Measurements from ENCODE around the gene VARS1.
A peak's percentile ranks its signal among the peaks of the same experiment; 100 is the strongest.

The VARS1 gene

DNA sequence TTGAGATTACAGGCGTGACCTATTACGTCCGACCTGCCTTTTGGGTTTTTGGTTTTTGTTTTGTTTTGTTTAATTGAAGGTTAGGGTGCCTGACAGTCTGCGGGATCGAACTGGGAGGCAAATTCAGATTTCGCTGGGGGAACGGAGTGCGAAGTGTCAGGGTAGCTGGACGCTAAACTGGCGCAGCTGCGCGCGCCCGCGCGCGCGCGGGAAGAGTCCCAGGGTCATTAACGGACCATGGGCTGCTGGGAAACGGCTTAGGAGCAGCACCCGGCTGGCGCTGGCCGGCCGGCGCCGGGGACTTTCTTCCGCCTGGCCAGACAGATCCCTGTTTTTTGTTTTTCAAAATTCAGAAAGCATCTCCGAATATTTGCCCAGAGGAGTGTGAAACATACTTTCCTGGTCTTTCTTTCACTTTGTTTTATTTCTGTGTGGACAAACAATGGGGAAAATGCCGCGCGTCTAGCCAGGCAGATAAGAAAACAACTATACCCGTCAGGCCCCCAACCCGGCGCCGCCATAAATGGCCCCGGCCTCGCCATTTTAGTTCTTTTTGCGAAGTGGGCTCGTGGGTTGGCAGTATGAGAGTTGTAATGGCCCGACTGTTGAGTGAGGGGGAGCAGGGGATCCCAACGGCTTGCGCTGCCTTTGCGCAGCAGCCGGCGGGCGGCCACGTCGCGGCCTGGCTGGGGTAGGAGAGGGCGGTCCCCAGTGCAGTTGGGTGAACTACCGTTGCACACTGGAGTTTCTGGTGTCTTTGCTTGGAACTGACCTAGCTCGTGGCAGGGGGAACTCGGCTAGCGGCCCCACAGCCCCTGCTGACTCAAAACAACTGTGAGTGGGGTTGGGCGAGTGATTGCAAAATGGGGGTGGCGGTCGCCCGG is 39.1 kb upstream of the VARS1 start:
- TF ChIP-seq, protein P1, sequence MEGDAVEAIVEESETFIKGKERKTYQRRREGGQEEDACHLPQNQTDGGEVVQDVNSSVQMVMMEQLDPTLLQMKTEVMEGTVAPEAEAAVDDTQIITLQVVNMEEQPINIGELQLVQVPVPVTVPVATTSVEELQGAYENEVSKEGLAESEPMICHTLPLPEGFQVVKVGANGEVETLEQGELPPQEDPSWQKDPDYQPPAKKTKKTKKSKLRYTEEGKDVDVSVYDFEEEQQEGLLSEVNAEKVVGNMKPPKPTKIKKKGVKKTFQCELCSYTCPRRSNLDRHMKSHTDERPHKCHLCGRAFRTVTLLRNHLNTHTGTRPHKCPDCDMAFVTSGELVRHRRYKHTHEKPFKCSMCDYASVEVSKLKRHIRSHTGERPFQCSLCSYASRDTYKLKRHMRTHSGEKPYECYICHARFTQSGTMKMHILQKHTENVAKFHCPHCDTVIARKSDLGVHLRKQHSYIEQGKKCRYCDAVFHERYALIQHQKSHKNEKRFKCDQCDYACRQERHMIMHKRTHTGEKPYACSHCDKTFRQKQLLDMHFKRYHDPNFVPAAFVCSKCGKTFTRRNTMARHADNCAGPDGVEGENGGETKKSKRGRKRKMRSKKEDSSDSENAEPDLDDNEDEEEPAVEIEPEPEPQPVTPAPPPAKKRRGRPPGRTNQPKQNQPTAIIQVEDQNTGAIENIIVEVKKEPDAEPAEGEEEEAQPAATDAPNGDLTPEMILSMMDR (IDR thresholded peaks at IDR 0.05) = no peak

DNA sequence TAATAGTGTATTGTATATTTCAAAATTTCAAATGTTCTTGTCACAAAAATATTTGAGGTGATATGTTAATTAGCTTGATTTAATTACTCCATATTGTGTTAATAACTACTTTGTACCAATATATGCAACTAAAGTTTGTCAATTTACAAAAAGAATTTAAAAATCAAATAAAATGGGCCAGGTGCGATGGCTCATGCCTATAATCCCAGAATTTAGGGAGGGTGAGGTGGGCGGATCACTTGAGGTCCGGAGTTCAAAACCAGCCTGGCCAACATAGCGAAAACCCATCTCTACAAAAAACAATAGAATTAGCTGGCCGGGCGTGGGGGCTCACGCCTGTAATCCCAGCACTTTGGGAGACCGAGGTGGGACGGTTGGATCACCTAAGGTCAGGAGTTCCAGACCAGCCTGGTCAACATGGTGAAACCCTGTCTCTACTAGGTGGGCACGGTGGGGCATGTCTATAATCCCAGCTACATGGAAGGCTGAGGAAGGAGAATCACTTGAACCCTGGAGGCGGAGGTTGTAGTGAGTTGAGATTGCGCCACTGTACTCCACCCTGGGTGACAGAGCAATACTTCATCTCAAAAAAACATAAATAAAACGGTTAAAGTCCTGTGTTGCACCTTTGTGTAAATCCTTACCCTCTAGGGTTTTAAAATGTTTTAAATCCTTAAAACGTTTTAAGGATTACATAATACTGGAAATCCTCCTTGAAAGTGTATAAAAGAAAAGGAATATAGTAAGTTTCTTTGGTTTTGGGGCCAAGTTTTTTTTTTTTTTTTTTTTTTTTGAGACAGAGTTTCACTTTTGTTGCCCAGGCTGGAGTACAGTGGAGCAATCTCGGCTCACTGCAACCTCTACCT is 36.0 kb upstream of the VARS1 start:
- TF ChIP-seq, protein P1 (IDR thresholded peaks at IDR 0.05) = no peak

DNA sequence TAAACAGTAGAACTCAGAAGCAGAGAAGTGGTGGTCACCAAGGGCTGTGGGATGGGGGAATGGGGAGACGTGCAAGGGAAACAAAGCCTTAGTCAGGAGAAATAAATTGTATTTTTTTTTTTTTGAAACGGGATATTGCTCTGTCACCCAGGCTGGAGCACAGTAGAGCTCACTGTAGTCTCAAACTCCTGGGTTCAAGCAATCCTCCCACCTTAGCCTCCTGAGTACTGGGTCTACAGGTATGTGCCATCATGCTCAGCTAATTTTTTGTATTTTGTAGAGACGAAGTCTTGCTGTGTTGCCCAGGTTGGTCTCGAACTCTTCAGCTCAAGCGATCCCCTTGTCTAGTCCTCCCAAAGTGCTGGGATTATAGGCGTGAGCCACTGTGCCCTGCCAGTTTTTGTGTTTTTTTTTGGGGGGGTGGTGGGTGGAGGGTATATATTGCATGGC is 35.4 kb upstream of the VARS1 start:
- TF ChIP-seq, protein P1 (IDR thresholded peaks at IDR 0.05) = no peak

DNA sequence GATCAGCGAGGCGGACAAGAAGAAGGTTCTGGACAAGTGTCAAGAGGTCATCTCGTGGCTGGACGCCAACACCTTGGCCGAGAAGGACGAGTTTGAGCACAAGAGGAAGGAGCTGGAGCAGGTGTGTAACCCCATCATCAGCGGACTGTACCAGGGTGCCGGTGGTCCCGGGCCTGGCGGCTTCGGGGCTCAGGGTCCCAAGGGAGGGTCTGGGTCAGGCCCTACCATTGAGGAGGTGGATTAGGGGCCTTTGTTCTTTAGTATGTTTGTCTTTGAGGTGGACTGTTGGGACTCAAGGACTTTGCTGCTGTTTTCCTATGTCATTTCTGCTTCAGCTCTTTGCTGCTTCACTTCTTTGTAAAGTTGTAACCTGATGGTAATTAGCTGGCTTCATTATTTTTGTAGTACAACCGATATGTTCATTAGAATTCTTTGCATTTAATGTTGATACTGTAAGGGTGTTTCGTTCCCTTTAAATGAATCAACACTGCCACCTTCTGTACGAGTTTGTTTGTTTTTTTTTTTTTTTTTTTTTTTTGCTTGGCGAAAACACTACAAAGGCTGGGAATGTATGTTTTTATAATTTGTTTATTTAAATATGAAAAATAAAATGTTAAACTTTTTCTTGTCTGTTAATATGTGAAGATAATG is 34.2 kb upstream of the VARS1 start:
- TF ChIP-seq, protein P1 (IDR thresholded peaks at IDR 0.05) = peak; percentile 38; the same call in 1 of the 2 replicates

DNA sequence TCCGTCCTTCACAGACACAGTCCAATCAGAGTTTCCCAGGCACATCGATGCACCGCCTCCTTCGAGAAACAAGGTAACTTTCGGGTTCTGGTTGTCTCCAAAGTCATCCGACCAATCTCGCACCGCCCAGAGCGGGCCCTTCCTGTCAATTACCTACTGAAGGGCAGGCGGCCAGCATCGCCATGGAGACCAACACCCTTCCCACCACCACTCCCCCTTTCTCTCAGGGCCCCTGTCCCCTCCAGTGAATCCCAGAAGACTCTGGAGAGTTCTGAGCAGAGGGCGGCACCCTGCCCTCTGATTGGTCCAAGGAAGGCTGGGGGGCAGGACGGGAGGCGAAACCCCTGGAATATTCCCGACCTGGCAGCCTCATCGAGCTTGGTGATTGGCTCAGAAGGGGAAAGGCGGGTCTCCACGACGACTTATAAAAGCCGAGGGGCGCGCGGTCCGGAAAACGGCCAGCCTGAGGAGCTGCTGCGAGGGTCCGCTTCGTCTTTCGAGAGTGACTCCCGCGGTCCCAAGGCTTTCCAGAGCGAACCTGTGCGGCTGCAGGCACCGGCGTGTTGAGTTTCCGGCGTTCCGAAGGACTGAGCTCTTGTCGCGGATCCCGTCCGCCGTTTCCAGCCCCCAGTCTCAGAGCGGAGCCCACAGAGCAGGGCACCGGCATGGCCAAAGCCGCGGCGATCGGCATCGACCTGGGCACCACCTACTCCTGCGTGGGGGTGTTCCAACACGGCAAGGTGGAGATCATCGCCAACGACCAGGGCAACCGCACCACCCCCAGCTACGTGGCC is 31.9 kb upstream of the VARS1 start, which contains the start of gene HSPA1B:
HSPA1B (plus strand) TSS at position 453 of the 794 bp plus-strand sequence; CDS start at position 666, 213 bp downstream.
- TF ChIP-seq, protein P1 (IDR thresholded peaks at IDR 0.05) = no peak

DNA sequence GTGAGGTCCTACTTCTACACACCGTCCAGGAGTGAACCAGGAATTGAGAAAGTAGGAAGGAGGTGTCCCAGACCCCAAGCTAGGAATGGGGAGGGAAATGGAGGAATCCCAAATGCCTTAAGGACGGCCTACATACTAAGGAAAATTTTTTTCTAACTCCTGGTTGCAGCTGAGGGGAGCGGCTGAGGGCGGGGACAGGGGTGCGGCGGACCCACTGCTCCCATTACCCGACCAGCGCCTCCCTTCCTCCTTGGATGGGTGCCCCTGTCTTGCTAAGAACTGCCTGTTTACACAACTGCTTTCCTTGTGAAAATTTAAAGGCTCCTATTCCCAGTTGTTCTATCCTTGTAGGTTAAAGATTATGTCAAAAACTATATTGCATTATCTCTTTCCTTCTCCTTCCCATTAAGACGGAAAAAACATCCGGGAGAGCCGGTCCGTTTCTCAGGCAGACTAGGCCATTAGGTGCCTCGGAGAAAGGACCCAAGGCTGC is 31.3 kb upstream of the VARS1 start:
- TF ChIP-seq, protein P1 (IDR thresholded peaks at IDR 0.05) = no peak

Data from LNCAP (cell line).